Gastroesophageal sphincter (tissue), 3 donors: Measurements from ENCODE around the gene FHOD3.

Source experiments
- CTCF ChIP-seq, 4 experiments: fragments of 200-600 bp in 2 of 4; fragments of 450-650 bp in 2 of 4; sonication (generic) in 1 of 4; IDR thresholded peaks; one replicate each; pipeline ENCODE4 v1.5.1; 2017 to 2019; ENCODE audit warnings: antibody characterized with exemption in 4 of 4, mild to moderate bottlenecking in 2 of 4, moderate library complexity in 2 of 4
- POLR2AphosphoS5 ChIP-seq: sonication (generic); formaldehyde crosslinking; IDR thresholded peaks from one replicate; pipeline ENCODE4 v1.6.1; 2017; ENCODE audit warnings: antibody characterized with exemption

GRCh38 chr18:36402765-36403396 is 105.4 kb downstream of the FHOD3 start:
- TF ChIP-seq CTCF (IDR thresholded peaks at IDR 0.05): peak in 1 of 4 experiments; percentile 9
- TF ChIP-seq POLR2AphosphoS5: peak; percentile 43
